Upper lobe of left lung (tissue), 4 donors: ENCODE measurements around the gene KCNJ1.

Source experiments
- POLR2AphosphoS5 ChIP-seq, 2 donors: sonication (generic); formaldehyde crosslinking; IDR thresholded peaks; one replicate each; pipeline ENCODE4 v1.5.1; 2017; ENCODE audit warnings: antibody characterized with exemption in 2 of 2
- TF ChIP-seq, protein P1 (sequence below), 6 experiments: fragments of 450-650 bp in 4 of 6; fragments of 200-600 bp in 2 of 6; sonication (generic) in 2 of 6; IDR thresholded peaks; one replicate each; pipeline ENCODE4 v1.5.1; 2016 to 2019; ENCODE audit warnings: antibody characterized with exemption in 6 of 6

DNA sequence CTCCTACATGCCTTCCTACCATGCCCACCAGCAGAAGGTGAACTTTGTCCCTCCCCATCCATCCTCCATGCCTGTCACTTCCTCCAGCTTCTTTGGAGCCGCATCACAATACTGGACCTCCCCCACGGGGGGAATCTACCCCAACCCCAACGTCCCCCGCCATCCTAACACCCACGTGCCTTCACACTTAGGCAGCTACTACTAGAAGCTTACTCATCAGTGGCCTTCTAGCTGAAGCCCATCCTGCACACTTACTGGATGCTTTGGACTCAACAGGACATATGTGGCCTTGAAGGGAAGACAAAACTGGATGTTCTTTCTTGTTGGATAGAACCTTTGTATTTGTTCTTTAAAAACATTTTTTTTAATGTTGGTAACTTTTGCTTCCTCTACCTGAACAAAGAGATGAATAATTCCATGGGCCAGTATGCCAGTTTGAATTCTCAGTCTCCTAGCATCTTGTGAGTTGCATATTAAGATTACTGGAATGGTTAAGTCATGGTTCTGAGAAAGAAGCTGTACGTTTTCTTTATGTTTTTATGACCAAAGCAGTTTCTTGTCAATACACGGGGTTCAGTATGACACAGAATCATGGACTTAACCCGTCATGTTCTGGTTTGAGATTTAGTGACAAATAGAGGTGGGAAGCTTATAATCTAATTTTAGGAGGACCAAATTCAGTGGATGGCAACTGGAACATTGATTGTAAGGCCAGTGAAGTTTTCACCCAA is 56.1 kb downstream of the KCNJ1 start:
- TF ChIP-seq POLR2AphosphoS5 (IDR thresholded peaks at IDR 0.05) = no peak
- TF ChIP-seq, protein P1, sequence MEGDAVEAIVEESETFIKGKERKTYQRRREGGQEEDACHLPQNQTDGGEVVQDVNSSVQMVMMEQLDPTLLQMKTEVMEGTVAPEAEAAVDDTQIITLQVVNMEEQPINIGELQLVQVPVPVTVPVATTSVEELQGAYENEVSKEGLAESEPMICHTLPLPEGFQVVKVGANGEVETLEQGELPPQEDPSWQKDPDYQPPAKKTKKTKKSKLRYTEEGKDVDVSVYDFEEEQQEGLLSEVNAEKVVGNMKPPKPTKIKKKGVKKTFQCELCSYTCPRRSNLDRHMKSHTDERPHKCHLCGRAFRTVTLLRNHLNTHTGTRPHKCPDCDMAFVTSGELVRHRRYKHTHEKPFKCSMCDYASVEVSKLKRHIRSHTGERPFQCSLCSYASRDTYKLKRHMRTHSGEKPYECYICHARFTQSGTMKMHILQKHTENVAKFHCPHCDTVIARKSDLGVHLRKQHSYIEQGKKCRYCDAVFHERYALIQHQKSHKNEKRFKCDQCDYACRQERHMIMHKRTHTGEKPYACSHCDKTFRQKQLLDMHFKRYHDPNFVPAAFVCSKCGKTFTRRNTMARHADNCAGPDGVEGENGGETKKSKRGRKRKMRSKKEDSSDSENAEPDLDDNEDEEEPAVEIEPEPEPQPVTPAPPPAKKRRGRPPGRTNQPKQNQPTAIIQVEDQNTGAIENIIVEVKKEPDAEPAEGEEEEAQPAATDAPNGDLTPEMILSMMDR (IDR thresholded peaks at IDR 0.05) = no peak
